ENCODE measurements around the gene RPS15. TPM values are rescaled to one million over a fixed set of nuclear protein-coding genes. Genes with fewer than 3 reads are reported as not detected.

Gene RPS15
- total RNA-seq, 4 donors from 2014 or later = 1,297 to 2,978 (median 2,171) TPM

DNA sequence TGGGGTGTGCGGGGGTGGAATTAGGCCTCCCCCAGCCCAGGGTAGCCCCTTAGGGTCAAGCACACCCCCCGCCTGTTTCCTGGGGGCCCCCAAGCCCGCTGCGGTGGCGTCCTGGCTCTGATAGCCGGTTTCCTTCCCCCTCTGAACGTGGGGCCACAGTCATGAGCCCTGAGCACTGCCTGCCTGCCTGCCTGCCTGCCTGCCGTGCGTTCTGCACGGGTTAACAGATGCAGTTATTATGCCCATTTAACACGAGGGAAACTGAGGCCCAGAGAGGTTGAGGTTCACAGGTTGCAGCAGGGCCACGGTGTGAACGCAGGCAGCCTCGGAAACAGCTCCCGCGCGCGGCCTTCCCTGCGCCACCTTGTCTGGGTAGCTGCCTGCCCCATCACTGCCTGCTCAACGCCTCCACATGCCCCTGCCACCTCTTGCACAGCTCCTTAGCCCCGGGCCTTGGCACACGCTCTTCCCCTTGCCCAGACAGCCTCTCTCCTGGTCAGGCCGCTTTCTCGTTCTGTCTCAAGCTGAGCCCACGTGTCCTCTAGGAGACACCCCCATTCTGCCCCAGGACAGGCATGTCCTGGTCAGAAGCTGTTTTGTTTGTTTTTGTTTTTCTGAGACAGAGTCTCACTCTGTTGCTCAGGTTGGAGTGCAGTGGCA, 35.7 kb upstream of the RPS15 start:
- no peak overlapping the region for H3K27ac ChIP-seq (replicated peaks in 1 of 4)
- WGBS = 58% methylated on average over 20 of the region's 25 CpGs
- intact Hi-C loops (cut with DNase I) = loop anchor here (10.0 kb wide), 1 partner anchor 118 kb away; the partner anchor contains the start of gene EFNA2
- TF ChIP-seq POLR2A (IDR thresholded peaks at IDR 0.05; ENCODE audit: low read depth) = no peak
- TF ChIP-seq, protein P1, sequence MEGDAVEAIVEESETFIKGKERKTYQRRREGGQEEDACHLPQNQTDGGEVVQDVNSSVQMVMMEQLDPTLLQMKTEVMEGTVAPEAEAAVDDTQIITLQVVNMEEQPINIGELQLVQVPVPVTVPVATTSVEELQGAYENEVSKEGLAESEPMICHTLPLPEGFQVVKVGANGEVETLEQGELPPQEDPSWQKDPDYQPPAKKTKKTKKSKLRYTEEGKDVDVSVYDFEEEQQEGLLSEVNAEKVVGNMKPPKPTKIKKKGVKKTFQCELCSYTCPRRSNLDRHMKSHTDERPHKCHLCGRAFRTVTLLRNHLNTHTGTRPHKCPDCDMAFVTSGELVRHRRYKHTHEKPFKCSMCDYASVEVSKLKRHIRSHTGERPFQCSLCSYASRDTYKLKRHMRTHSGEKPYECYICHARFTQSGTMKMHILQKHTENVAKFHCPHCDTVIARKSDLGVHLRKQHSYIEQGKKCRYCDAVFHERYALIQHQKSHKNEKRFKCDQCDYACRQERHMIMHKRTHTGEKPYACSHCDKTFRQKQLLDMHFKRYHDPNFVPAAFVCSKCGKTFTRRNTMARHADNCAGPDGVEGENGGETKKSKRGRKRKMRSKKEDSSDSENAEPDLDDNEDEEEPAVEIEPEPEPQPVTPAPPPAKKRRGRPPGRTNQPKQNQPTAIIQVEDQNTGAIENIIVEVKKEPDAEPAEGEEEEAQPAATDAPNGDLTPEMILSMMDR (IDR thresholded peaks at IDR 0.05) = no peak
- no peak for TF ChIP-seq POLR2AphosphoS5 (IDR thresholded peaks at IDR 0.05)
- no peak for TF ChIP-seq EP300 (IDR thresholded peaks at IDR 0.05)
- DNase-seq (ENCODE audit: extremely low spot score) = no peak
- peaks cover 14 to 45% (median 43%) of the 10 kb centered on the region in 4 donors for H3K4me1 ChIP-seq
- peaks cover 0 to 5% (median 0%) of the 10 kb centered on the region in 4 donors for H3K27me3 ChIP-seq
- no peak overlapping the region for H3K4me3 ChIP-seq
- H3K36me3 ChIP-seq = peaks cover 0 to 6% (median 0%) of the 10 kb centered on the region in 4 donors
- H3K9me3 ChIP-seq = no peaks in the 10 kb centered on the region

DNA sequence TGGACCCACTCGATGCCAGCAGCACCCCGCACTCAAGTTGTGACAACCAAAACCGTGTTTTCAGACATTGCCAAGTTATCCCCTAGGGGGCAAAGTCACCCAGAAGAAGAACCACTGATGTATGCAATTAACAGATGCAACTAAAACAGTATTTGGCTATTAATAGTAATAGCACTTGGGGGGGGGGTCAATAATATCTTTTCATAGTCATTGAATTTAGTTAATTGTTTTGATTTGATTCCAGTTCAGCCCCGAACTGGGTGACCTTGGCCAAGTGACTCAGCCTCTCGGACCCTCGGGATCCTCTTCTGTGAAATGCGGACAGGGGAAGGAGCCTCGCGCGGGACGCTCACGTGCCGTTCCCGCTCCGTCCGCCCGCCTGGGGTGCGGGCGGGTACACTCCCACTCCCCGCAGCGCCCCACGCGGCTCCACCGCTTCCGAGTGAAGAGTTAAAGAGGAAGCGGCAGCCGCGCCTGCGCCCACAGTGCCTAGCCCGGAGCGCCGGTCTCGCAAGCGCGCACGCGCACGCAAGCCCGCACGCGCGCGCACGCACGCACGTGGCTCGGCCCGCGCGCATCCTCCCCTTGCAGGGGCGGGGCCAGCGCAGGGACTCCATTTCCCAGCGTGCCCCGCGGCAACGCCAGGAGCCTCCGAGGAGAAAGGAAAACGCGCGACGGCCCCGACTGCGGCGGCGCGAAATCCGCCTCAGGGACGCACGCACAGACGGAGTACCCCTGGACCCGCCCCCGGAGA, 31.2 kb upstream of the RPS15 start:
- Histone ChIP-seq H3K4me3 (peak overlapping the region; percentile 89 to 100 (median 100)), H3K27me3 (peaks cover 0 to 5% (median 0%) of the 10 kb centered on the region in 4 donors), H3K4me1 (peaks cover 35 to 57% (median 54%) of the 10 kb centered on the region in 4 donors), H3K9me3 (no peaks in the 10 kb centered on the region), H3K36me3 (peaks cover 0 to 10% (median 0%) of the 10 kb centered on the region in 4 donors), H3K27ac (replicated peaks in 1 of 4) (peak overlapping the region; percentile 82 to 98 (median 94))
- under 1% methylated on average over 41 of the region's 72 CpGs for WGBS
- TF ChIP-seq EP300 (IDR thresholded peaks at IDR 0.05) (no peak), POLR2A (IDR thresholded peaks at IDR 0.05; ENCODE audit: low read depth) (peak; percentile 40), POLR2AphosphoS5 (IDR thresholded peaks at IDR 0.05) (peak; percentile 49 to 87)
- TF ChIP-seq, protein P1 (IDR thresholded peaks at IDR 0.05) = peak in 2 of 3 experiments; percentile 21 to 24
- DNase-seq (ENCODE audit: extremely low spot score) = peak; percentile 99
- intact Hi-C loops (cut with DNase I) = loop anchor here (10.0 kb wide), 1 partner anchor 122 kb away; the partner anchor contains the start of gene EFNA2

DNA sequence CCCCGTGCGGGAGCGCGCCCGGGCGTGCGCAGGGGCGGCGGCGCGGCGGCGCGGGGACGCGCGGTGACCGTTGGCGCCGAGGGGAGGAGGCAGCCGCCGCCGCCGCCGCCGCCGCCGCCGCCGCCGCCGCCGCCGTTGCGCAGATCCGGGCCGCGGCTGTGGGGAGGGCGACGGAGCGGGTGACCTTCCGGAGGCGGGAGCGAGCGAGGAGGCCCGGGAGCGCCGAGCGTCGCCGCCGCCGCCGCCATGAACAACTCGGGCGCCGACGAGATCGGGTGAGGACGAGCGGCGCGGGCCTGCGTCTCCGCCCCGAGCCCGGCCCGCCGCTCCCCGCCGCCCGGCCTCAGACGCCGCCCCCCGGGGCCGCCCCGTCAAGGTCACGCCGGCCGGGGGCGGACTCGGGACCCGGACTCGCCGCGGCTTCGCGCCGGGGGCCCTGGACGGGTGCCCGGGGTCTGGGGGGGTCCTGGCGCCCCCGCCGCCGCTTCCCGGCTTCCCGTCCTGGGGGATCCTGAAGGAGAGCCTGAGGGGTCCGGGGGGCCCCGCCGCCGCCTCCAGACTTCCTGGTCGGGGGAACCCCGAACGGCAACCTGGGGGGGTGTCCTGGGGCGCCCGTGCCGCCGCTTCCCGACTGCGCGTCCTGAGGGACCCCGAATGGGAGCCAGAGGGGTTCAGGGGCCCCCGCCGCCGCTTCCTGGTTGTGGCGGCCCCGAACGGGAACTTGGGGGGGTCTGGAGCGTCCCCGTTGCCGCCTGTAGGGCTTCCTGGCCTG, 30.5 kb upstream of the RPS15 start, which contains the start of gene DAZAP1:
DAZAP1 (plus strand) TSS at position 59 of the 772 bp plus-strand sequence; CDS start at position 247, 188 bp downstream.
- H3K4me1 ChIP-seq = peaks cover 43 to 57% (median 54%) of the 10 kb centered on the region in 4 donors
- TF ChIP-seq EP300 (IDR thresholded peaks at IDR 0.05) (no peak), POLR2A (IDR thresholded peaks at IDR 0.05; ENCODE audit: low read depth) (no peak), POLR2AphosphoS5 (IDR thresholded peaks at IDR 0.05) (no peak)
- TF ChIP-seq, protein P1 (IDR thresholded peaks at IDR 0.05) = no peak
- intact Hi-C loops (cut with DNase I) = loop anchor here (10.0 kb wide), 1 partner anchor 123 kb away; the partner anchor contains the start of gene EFNA2
- H3K9me3 ChIP-seq = no peaks in the 10 kb centered on the region
- peak within 1 kb of the TSS; percentile 89 to 100 (median 100) for H3K4me3 ChIP-seq
- no peak for DNase-seq (ENCODE audit: extremely low spot score)
- H3K27me3 ChIP-seq = no peaks in the 10 kb centered on the region
- WGBS = under 1% methylated on average over 48 of the region's 121 CpGs
- peak within 1 kb of the TSS; percentile 90 to 98 (median 96) for H3K27ac ChIP-seq (replicated peaks in 1 of 4)
- H3K36me3 ChIP-seq = peaks cover 0 to 11% (median 2%) of the 10 kb centered on the region in 4 donors

Measured in esophagus muscularis mucosa (tissue), 4 donors.